HG03442 (cell line): ENCODE data around the gene FHAD1.

ENCODE experiments used
- ATAC-seq: cut with Tn5 transposase; IDR thresholded peaks from one replicate; pipeline ENCODE4 v1.9.1; 2021; ENCODE audit warnings: mild to moderate bottlenecking, moderate library complexity; ENCODE audit not compliant: unreplicated experiment

Gene FHAD1

GRCh38 chr1:15343729-15344128 lies 96.7 kb downstream of the FHAD1 start:
- no peak for ATAC-seq

GRCh38 chr1:15344380-15344779 lies 97.4 kb downstream of the FHAD1 start:
- ATAC-seq: no peak

GRCh38 chr1:15344800-15345704 lies 98.0 kb downstream of the FHAD1 start:
- ATAC-seq: no peak

GRCh38 chr1:15345705-15346345 lies 98.8 kb downstream of the FHAD1 start:
- peak; percentile 78 for ATAC-seq

GRCh38 chr1:15346346-15347030 lies 99.5 kb downstream of the FHAD1 start:
- ATAC-seq: no peak

- no peak for ATAC-seq
Measured at GRCh38 chr1:15347182-15347581, 100.2 kb downstream of the FHAD1 start.

GRCh38 chr1:15348648-15349047 lies 101.6 kb downstream of the FHAD1 start:
- ATAC-seq: no peak

- ATAC-seq: no peak
Measured at GRCh38 chr1:15349133-15349532, 102.1 kb downstream of the FHAD1 start.

- ATAC-seq: no peak
Measured at GRCh38 chr1:15350151-15350550, 103.1 kb downstream of the FHAD1 start.

GRCh38 chr1:15350551-15351200 lies 103.7 kb downstream of the FHAD1 start:
- ATAC-seq: no peak

GRCh38 chr1:15351310-15351709 lies 104.3 kb downstream of the FHAD1 start:
- no peak for ATAC-seq

GRCh38 chr1:15352128-15352957 lies 105.3 kb downstream of the FHAD1 start:
- no peak for ATAC-seq

- ATAC-seq: no peak
Measured at GRCh38 chr1:15353839-15354579, 107.0 kb downstream of the FHAD1 start.

- no peak for ATAC-seq
Measured at GRCh38 chr1:15354580-15354965, 107.5 kb downstream of the FHAD1 start.

GRCh38 chr1:15355968-15356625 lies 109.1 kb downstream of the FHAD1 start:
- no peak for ATAC-seq

GRCh38 chr1:15357612-15358207 lies 110.7 kb downstream of the FHAD1 start:
- ATAC-seq: no peak

- ATAC-seq: no peak
Measured at GRCh38 chr1:15358565-15359133, 111.6 kb downstream of the FHAD1 start.

GRCh38 chr1:15360700-15361099 lies 113.7 kb downstream of the FHAD1 start:
- ATAC-seq: no peak
